NCI-H526 (cell line): ENCODE measurements around the gene PIGM.
A peak's percentile ranks its signal among the peaks of the same experiment; 100 is the strongest.

ENCODE experiments used
- DNase-seq, 2 experiments: peaks; one replicate each; lab custom pipeline; 2025; lab: John Stamatoyannopoulos, UW

Gene PIGM

GRCh38 chr1:160022330-160023310 is 9.2 kb downstream of the PIGM start:
- no peak for DNase-seq

GRCh38 chr1:160021376-160022074 is 10.3 kb downstream of the PIGM start:
- no peak for DNase-seq

GRCh38 chr1:160020196-160020595 is 11.6 kb downstream of the PIGM start:
- DNase-seq = no peak

GRCh38 chr1:160018900-160019299 is 12.9 kb downstream of the PIGM start:
- DNase-seq = no peak

- no peak for DNase-seq
Observed at GRCh38 chr1:160018347-160018746, 13.4 kb downstream of the PIGM start.

- no peak for DNase-seq
Observed at GRCh38 chr1:160017592-160017991, 14.2 kb downstream of the PIGM start.

GRCh38 chr1:160011781-160012180 is 20.0 kb downstream of the PIGM start:
- no peak for DNase-seq

GRCh38 chr1:160009801-160010200 is 22.0 kb downstream of the PIGM start:
- DNase-seq = no peak

- no peak for DNase-seq
Observed at GRCh38 chr1:160009081-160009480, 22.7 kb downstream of the PIGM start.

GRCh38 chr1:160007577-160008200 is 24.1 kb downstream of the PIGM start:
- DNase-seq = peak; percentile 44 to 85

GRCh38 chr1:160006312-160006940 is 25.4 kb downstream of the PIGM start:
- peak; percentile 88 to 94 for DNase-seq

GRCh38 chr1:160005070-160005469 is 26.7 kb downstream of the PIGM start:
- no peak for DNase-seq

- DNase-seq = no peak
Observed at GRCh38 chr1:160004425-160004824, 27.4 kb downstream of the PIGM start.

- DNase-seq = no peak
Observed at GRCh38 chr1:160004001-160004400, 27.8 kb downstream of the PIGM start.

GRCh38 chr1:160001440-160001839 is 30.4 kb downstream of the PIGM start:
- DNase-seq = no peak

- no peak for DNase-seq
Observed at GRCh38 chr1:159999204-159999603, 32.6 kb downstream of the PIGM start.

GRCh38 chr1:159996653-159997052 is 35.1 kb downstream of the PIGM start:
- no peak for DNase-seq

GRCh38 chr1:159994896-159995295 is 36.9 kb downstream of the PIGM start:
- no peak for DNase-seq

GRCh38 chr1:159993911-159994310 is 37.9 kb downstream of the PIGM start:
- DNase-seq = no peak

GRCh38 chr1:159992161-159992560 is 39.6 kb downstream of the PIGM start:
- no peak for DNase-seq

- DNase-seq = no peak
Observed at GRCh38 chr1:159991513-159991912, 40.3 kb downstream of the PIGM start.

GRCh38 chr1:159990005-159990404 is 41.8 kb downstream of the PIGM start:
- no peak for DNase-seq
